ENCODE measurements around the gene MRTFA. TPM values are rescaled to one million over a fixed set of nuclear protein-coding genes. Genes with fewer than 3 reads are reported as not detected.
"Not testable (repeated sequence)": the region's sequence is repeated elsewhere in the genome, so short reads cannot be mapped to it uniquely, and the experiment has no call there.

MRTFA gene
- total and polyA plus RNA-seq, 9 of the 15 experiments (the other 6 are each of a cell fraction or from before 2014, with no cell fraction given): 0.84 to 21.1 (median 3.7) TPM

DNA sequence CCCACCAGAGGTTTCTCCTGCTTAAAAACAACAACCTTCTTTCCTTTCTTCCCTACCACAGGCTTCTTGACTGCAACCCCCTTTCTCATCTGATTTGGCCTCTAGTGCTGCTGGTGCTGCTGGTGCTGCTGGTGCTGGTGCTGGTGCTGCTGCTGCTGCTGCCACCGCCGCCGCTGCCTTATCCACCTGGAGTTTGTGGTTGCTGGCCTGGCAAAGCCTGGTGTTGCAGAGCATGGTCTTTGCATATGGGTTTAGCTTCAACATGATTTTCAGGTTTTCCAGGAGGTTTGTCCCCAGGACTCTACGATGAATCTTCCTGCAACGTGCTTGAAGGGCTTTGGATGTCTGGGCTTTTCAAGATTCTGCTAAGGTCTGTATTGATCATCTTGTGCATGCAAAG is 49.7 kb downstream of the MRTFA start (continued):
- TF ChIP-seq CBX2 (IDR thresholded peaks at IDR 0.05; ENCODE audit: insufficient read depth, low read length, poor library complexity, severe bottlenecking) (no peak), HDGF (IDR thresholded peaks at IDR 0.05) (no peak)

DNA sequence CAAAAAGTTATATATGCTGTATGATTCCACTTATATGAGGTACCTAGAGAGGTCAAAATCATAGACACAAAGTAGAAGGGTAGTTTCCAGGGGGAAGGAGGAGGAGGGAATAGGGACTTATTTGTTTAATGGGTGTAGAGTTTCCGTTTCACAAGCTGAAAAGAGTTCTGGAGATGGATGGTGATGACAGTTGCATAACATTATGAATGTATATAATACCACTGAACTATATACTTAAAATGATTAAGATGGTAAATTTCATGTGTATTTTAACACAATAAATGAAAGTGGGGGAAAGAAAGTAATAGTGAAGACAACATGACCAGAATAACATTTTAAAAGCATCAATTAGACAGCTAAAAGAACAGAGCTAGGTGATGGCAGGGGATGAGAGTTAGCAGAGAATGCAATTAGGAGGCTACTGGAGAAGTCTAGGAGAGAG is 51.2 kb downstream of the MRTFA start:
- intact Hi-C loops (cut with micrococcal nuclease): no loop called here
- H4K20me1 ChIP-seq (replicated peaks; ENCODE audit: control insufficient read depth, insufficient read depth, low read length): no peaks in the 10 kb centered on the region
- ATAC-seq (no peak), FAIRE-seq (no peak), DNase-seq (ENCODE audit: extremely low read depth in 1 of 4, low spot score in 3 of 4) (no peak)
- H3K9ac ChIP-seq (ENCODE audit: insufficient read depth in 1 of 2, low read depth in 2 of 2, low read length in 2 of 2): no peak overlapping the region
- TF ChIP-seq RBM22 (IDR thresholded peaks at IDR 0.05; ENCODE audit: low read depth, low read length, poor library complexity, severe bottlenecking): no peak
- H3K4me3 ChIP-seq: no peak overlapping the region
- in situ Hi-C loops (cut with MboI): no loop called here
- no peaks in the 10 kb centered on the region for H3K9me3 ChIP-seq (replicated peaks; ENCODE audit: control insufficient read depth, insufficient read depth, low read depth, low read length)
- H3K4me1 ChIP-seq (replicated peaks in 1 of 2; ENCODE audit: control insufficient read depth in 2 of 2, insufficient read depth in 2 of 2, low read length in 2 of 2): no peaks in the 10 kb centered on the region
- no peaks in the 10 kb centered on the region for H3K27me3 ChIP-seq (ENCODE audit: control insufficient read depth in 2 of 2, insufficient read depth in 2 of 2, low read length in 2 of 2)
- H3K4me2 ChIP-seq (ENCODE audit: insufficient read depth, low read length): no peak overlapping the region
- H2AFZ ChIP-seq (ENCODE audit: low read depth, low read length): no peak overlapping the region
- no peaks in the 10 kb centered on the region for H3K79me2 ChIP-seq (ENCODE audit: control insufficient read depth, insufficient read depth, low read length)
- 50% methylated on average over 1 of the region's 1 CpG for WGBS (ENCODE audit: insufficient coverage, low coverage, missing lambda C conversion rate)
- no peaks in the 10 kb centered on the region for H3K36me3 ChIP-seq (ENCODE audit: control insufficient read depth, insufficient read depth, low read length)
- H3K9me1 ChIP-seq (ENCODE audit: control insufficient read depth, insufficient read depth, low read length): no peaks in the 10 kb centered on the region
- ChIA-PET POLR2A (no interaction called here), CTCF (ENCODE audit: low intra/inter-chr PET ratio) (no interaction called here)
- BruUV-seq (replicated peaks): no TSS peak
- no peak overlapping the region for H3K27ac ChIP-seq (ENCODE audit: extremely low read depth, low read depth, low read length)

DNA sequence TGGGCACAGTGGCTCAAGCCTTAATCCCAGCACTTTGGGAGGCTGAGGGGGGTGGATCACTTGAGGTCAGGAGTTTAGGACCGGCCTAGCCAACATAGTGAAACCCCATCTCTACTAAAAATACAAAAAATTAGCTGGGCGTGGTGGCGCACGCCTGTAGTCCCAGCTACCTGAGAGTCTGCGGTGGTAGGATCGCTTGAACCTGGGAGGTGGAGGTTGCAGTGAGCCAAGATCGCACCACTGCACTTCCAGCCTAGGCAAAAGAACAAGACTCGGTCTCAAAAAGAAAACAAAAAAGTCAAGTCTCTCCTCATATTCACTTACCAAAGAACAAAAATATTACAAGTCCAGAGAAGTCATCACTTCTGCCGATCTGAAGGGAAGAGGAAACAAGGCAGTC is 51.8 kb downstream of the MRTFA start:
- H3K4me2 ChIP-seq (ENCODE audit: insufficient read depth, low read length); H3K4me1 ChIP-seq (replicated peaks in 1 of 2; ENCODE audit: control insufficient read depth in 2 of 2, insufficient read depth in 2 of 2, low read length in 2 of 2); H3K79me2 ChIP-seq (ENCODE audit: control insufficient read depth, insufficient read depth, low read length); FAIRE-seq; CTCF ChIA-PET (ENCODE audit: low intra/inter-chr PET ratio); DNase-seq (ENCODE audit: extremely low read depth in 1 of 4, low spot score in 3 of 4); H3K27me3 ChIP-seq (ENCODE audit: control insufficient read depth in 2 of 2, insufficient read depth in 2 of 2, low read length in 2 of 2); H4K20me1 ChIP-seq (replicated peaks; ENCODE audit: control insufficient read depth, insufficient read depth, low read length); ATAC-seq; H2AFZ ChIP-seq (ENCODE audit: low read depth, low read length); H3K27ac ChIP-seq (ENCODE audit: extremely low read depth, low read depth, low read length); in situ Hi-C loops (cut with MboI); intact Hi-C loops (cut with micrococcal nuclease); POLR2A ChIA-PET; H3K36me3 ChIP-seq (ENCODE audit: control insufficient read depth, insufficient read depth, low read length); H3K9me1 ChIP-seq (ENCODE audit: control insufficient read depth, insufficient read depth, low read length); H3K9ac ChIP-seq (ENCODE audit: insufficient read depth in 1 of 2, low read depth in 2 of 2, low read length in 2 of 2); BruUV-seq (replicated peaks); H3K9me3 ChIP-seq (replicated peaks; ENCODE audit: control insufficient read depth, insufficient read depth, low read depth, low read length); H3K4me3 ChIP-seq: not testable (repeated sequence)
- no CpG with 5 or more reads among the region's 9 CpGs for WGBS (ENCODE audit: insufficient coverage, low coverage, missing lambda C conversion rate)
